Panc1 (cell line): Measurements from ENCODE around the gene SOCS1. TPM values are rescaled to one million over a fixed set of nuclear protein-coding genes. Genes with fewer than 3 reads are reported as not detected.

Experiments
- total RNA-seq: library from RNA; stranded (reverse); gene quantifications from one replicate; pipeline ENCODE4 v1.2.1, GENCODE V29; 2021; ENCODE audit not compliant: unreplicated experiment

SOCS1 gene
- total RNA-seq, 1 experiment from 2014 or later = 4.8 TPM

Other genes starting within 250 kb of the SOCS1 start
- gene TNP2, start 13.1 kb upstream of the SOCS1 start, total RNA-seq = not detected
- not detected for gene PRM3, start 17.4 kb upstream of the SOCS1 start, total RNA-seq
- gene PRM2, start 20.3 kb upstream of the SOCS1 start, total RNA-seq = not detected
- gene PRM1, start 25.1 kb upstream of the SOCS1 start, total RNA-seq = not detected
- gene RMI2, start 89.3 kb upstream of the SOCS1 start, total RNA-seq = 11.1 TPM